Measurements from ENCODE around the gene HDAC1.
A peak's percentile ranks its signal among the peaks of the same experiment; 100 is the strongest.

HDAC1 gene

DNA sequence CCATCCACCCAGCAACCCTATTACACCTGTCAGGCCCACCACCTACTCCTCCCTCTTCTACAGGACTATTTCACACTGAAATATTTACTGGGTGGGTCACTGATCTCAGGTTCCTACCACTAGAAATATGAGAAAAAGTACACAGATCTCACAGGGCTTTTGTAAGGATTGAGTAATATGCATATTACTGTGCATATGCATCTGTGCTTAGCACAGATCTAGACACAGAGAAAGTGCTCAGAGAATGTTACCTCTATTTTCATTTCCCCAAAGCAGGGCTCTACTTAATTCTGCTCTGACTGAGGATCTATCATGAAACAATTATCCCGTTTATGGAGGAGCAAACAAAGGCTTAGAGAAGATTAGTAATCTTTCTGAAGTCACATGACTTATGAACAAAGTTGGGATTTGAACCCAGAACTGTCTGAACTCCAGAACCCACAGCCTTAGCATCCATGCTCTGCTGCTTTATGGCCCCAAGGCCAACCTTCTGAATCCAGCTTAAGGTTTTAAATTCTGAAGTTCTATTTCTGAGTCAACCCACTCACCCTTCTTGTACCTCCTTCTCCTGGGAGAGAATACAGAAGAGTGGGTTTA lies 82.2 kb downstream of the HDAC1 start:
- no peak for DNase-seq
- TF ChIP-seq, protein P1, sequence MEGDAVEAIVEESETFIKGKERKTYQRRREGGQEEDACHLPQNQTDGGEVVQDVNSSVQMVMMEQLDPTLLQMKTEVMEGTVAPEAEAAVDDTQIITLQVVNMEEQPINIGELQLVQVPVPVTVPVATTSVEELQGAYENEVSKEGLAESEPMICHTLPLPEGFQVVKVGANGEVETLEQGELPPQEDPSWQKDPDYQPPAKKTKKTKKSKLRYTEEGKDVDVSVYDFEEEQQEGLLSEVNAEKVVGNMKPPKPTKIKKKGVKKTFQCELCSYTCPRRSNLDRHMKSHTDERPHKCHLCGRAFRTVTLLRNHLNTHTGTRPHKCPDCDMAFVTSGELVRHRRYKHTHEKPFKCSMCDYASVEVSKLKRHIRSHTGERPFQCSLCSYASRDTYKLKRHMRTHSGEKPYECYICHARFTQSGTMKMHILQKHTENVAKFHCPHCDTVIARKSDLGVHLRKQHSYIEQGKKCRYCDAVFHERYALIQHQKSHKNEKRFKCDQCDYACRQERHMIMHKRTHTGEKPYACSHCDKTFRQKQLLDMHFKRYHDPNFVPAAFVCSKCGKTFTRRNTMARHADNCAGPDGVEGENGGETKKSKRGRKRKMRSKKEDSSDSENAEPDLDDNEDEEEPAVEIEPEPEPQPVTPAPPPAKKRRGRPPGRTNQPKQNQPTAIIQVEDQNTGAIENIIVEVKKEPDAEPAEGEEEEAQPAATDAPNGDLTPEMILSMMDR (IDR thresholded peaks at IDR 0.05), result no peak
- no peaks in the 10 kb centered on the region for H3K27me3 Mint-ChIP-seq (ENCODE audit: low read depth, poor library complexity)
- no peaks in the 10 kb centered on the region for H3K4me1 Mint-ChIP-seq
- no peak overlapping the region for H3K27ac Mint-ChIP-seq
- no peak overlapping the region for H3K4me3 Mint-ChIP-seq
- no peaks in the 10 kb centered on the region for H3K9me3 Mint-ChIP-seq
- H3K36me3 Mint-ChIP-seq (ENCODE audit: low read depth), result peaks cover 56% of the 10 kb centered on the region

DNA sequence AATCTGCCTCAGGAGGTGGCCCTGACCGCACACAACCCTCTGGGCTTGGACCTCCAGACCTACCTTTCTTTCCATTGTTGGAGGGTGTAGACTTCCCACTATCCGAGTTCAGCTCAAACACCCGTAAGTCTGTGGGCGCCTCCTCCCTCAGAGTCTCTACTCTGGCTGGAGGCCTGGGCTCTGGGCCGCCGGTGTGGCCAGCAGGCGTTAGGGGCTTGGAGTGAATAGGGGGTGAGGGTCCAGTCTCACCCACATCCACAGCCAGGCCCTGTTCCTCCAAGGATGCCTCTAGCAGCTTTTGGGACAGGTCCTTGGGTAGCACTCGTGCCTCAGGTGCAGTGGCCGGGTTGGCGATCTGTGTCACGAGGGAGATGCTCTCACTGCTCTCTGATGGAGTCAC lies 84.3 kb downstream of the HDAC1 start:
- Mint-ChIP-seq H3K4me1 (no peaks in the 10 kb centered on the region), H3K36me3 (ENCODE audit: low read depth) (peaks cover 70% of the 10 kb centered on the region), H3K4me3 (no peak overlapping the region), H3K9me3 (no peaks in the 10 kb centered on the region), H3K27ac (no peak overlapping the region), H3K27me3 (ENCODE audit: low read depth, poor library complexity) (no peaks in the 10 kb centered on the region)
- no peak for DNase-seq
- TF ChIP-seq, protein P1 (IDR thresholded peaks at IDR 0.05), result no peak

DNA sequence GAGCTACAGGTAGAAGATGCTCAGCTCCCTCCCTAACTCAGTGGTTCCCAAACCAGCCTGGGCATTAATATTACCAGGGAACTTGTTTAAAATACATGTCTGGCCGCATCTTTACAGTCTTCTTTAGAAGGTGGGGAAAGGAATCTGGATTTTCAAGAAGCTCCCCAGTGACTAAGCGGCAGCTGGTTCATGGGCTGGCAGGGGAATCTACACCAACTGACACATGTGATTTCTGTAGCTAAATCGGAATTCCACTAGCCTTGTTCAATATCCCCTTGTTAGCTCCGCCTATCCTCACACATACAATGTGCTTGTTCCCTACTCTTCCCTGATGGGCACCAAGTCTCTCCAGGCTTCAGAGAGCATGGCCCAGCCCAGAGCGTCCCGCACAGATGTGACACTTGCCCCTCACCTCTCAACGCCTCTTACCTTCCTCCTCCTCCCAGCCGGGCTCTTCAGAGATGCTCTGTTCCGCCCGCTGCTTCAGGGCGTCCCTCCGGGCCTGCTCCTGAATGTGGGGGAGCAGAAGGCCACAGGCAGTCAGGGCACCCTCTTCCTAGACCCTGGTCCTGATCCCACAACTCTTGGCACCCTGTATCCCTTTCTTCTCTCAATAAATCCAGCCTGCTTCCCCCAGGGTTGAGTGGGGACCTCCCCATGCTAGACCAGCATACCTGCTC lies 85.8 kb downstream of the HDAC1 start:
- Mint-ChIP-seq H3K9me3 (no peaks in the 10 kb centered on the region), H3K27ac (no peak overlapping the region), H3K36me3 (ENCODE audit: low read depth) (peaks cover 65% of the 10 kb centered on the region), H3K27me3 (ENCODE audit: low read depth, poor library complexity) (no peaks in the 10 kb centered on the region), H3K4me3 (no peak overlapping the region), H3K4me1 (no peaks in the 10 kb centered on the region)
- no peak for DNase-seq
- TF ChIP-seq, protein P1 (IDR thresholded peaks at IDR 0.05), result no peak

DNA sequence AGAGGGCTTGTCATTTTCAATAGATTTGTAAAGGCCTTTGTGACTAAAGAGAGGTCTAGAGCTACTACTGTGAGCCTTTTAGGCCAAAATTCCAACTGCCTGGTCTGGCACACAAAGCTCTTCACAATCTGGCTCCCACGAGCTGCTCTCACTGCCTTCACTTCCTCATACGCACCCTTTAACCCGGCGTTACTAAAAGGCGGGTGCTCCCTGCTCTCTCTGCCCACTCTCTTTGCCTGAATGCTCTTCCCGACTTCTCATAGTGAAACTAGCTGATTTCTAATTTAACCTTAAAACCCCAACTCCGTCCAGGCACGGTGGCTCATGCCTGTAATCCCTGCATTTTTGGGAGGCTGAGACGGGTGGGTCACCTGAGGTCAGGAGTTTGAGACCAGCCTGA lies 88.2 kb downstream of the HDAC1 start:
- peak overlapping the region; percentile 2 for H3K27ac Mint-ChIP-seq

More for the DNA sequence above, 88.2 kb downstream of the HDAC1 start:
- DNase-seq, result no peak
- H3K4me1 Mint-ChIP-seq, result no peaks in the 10 kb centered on the region
- H3K36me3 Mint-ChIP-seq (ENCODE audit: low read depth), result peaks cover 63% of the 10 kb centered on the region
- TF ChIP-seq, protein P1 (IDR thresholded peaks at IDR 0.05), result no peak
- no peaks in the 10 kb centered on the region for H3K27me3 Mint-ChIP-seq (ENCODE audit: low read depth, poor library complexity)
- no peaks in the 10 kb centered on the region for H3K9me3 Mint-ChIP-seq
- no peak overlapping the region for H3K4me3 Mint-ChIP-seq

Measured in nephron progenitor cell (in vitro differentiated cells).